ENCODE data around the gene OCRL. TPM values are rescaled to one million over a fixed set of nuclear protein-coding genes. Genes with fewer than 3 reads are reported as not detected.
A peak's percentile ranks its signal among the peaks of the same experiment; 100 is the strongest.

Gene OCRL
- total RNA-seq, 1 experiment from 2014 or later = 19.4 TPM

GRCh38 chrX:129523079-129523911 is 16.8 kb upstream of the OCRL start, which contains the start of gene SMARCA1:
TSS of gene SMARCA1 (minus strand) at chrX:129523490. CDS start at chrX:129523370, 120 bp downstream.
- Histone ChIP-seq H3K9me3 (ENCODE audit: low read length) (no peaks in the 10 kb centered on the region), H3F3A (ENCODE audit: low read length, unreplicated experiment) (peaks cover 4% of the 10 kb centered on the region), H3K27me3 (ENCODE audit: low read length) (no peaks in the 10 kb centered on the region), H3K36me3 (ENCODE audit: low read depth, low read length) (no peaks in the 10 kb centered on the region), H3K4me1 (ENCODE audit: insufficient read depth, low read length) (no peaks in the 10 kb centered on the region), H3K27ac (ENCODE audit: low read length) (peak within 1 kb of the TSS; percentile 29; the same call in 1 of the 2 replicates), H4K20me1 (ENCODE audit: low read length) (no peaks in the 10 kb centered on the region), H3K79me2 (ENCODE audit: low read length) (peaks cover 36% of the 10 kb centered on the region), H3K4me3 (ENCODE audit: low read length) (peak within 1 kb of the TSS; percentile 97), H3K9ac (ENCODE audit: low read length) (peak within 1 kb of the TSS; percentile 83), H2AFZ (ENCODE audit: low read length) (peak within 1 kb of the TSS; percentile 97), H3K4me2 (ENCODE audit: low read length) (peak within 1 kb of the TSS; percentile 89), H3K9me2 (replicated peaks; ENCODE audit: low read length) (no peaks in the 10 kb centered on the region)
- ATAC-seq (peak; percentile 47), DNase-seq (peak; percentile 12)
- no TSS peak for BruUV-seq (replicated peaks)
- TF ChIP-seq EZH2 (IDR thresholded peaks at IDR 0.05; ENCODE audit: low read length, unreplicated experiment) = no peak
- TF ChIP-seq EZH2phosphoT487 (IDR thresholded peaks at IDR 0.05; ENCODE audit: borderline replicate concordance, low read length) = no peak
- TF ChIP-seq, protein P1, sequence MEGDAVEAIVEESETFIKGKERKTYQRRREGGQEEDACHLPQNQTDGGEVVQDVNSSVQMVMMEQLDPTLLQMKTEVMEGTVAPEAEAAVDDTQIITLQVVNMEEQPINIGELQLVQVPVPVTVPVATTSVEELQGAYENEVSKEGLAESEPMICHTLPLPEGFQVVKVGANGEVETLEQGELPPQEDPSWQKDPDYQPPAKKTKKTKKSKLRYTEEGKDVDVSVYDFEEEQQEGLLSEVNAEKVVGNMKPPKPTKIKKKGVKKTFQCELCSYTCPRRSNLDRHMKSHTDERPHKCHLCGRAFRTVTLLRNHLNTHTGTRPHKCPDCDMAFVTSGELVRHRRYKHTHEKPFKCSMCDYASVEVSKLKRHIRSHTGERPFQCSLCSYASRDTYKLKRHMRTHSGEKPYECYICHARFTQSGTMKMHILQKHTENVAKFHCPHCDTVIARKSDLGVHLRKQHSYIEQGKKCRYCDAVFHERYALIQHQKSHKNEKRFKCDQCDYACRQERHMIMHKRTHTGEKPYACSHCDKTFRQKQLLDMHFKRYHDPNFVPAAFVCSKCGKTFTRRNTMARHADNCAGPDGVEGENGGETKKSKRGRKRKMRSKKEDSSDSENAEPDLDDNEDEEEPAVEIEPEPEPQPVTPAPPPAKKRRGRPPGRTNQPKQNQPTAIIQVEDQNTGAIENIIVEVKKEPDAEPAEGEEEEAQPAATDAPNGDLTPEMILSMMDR (conservative IDR thresholded peaks at IDR 0.05; ENCODE audit: low read depth, low read length) = no peak
- intact Hi-C loops (cut with micrococcal nuclease) = loop anchor here (2.0 kb wide), 1 partner anchor 18 kb away; the partner anchor contains the start of gene OCRL
- POLR2A ChIA-PET (ENCODE audit: unreplicated experiment) = no interaction called here
- CTCF ChIA-PET = no interaction called here

DNA sequence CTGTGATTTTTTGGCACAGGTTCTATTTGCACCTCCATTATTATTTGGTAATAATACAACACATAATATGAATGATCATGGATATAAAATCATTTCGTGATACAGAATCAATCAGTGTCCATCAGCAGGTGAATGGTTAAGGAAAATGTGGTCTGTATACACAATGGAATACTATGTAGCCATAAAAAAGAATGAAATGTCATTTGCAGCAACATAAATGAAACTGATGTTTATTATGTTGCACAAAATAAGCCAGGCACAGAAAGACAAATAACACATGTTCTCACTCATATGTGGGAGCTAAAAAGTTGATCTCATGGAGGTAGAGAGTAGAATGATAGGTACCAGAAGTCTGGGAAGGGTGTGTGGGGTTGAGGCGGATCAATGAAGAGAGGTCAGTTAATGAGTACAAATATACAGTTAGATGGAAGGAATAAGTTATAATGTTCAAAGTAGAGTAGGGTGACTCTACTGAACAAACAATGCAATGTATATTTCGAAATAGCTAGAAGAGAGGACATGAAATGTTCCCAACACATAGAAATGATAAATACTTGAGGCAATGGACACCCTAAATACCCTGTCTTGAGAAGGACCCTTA is 15.7 kb upstream of the OCRL start:
- ATAC-seq (no peak), DNase-seq (no peak)
- H3K9me2 ChIP-seq (replicated peaks; ENCODE audit: low read length) = no peaks in the 10 kb centered on the region
- H4K20me1 ChIP-seq (ENCODE audit: low read length) = no peaks in the 10 kb centered on the region
- CTCF ChIA-PET = no interaction called here
- no peaks in the 10 kb centered on the region for H3K27me3 ChIP-seq (ENCODE audit: low read length)
- POLR2A ChIA-PET (ENCODE audit: unreplicated experiment) = no interaction called here
- no peaks in the 10 kb centered on the region for H3K36me3 ChIP-seq (ENCODE audit: low read depth, low read length)
- BruUV-seq (replicated peaks) = no TSS peak
- no peaks in the 10 kb centered on the region for H3K9me3 ChIP-seq (ENCODE audit: low read length)
- H3K27ac ChIP-seq (ENCODE audit: low read length) = no peak overlapping the region
- H3K9ac ChIP-seq (ENCODE audit: low read length) = no peak overlapping the region
- peaks cover 4% of the 10 kb centered on the region for H3F3A ChIP-seq (ENCODE audit: low read length, unreplicated experiment)
- H3K79me2 ChIP-seq (ENCODE audit: low read length) = peaks cover 28% of the 10 kb centered on the region
- intact Hi-C loops (cut with micrococcal nuclease) = loop anchor here (2.0 kb wide), 1 partner anchor 32 kb away; no protein-coding TSS in a partner anchor
- no peak overlapping the region; the same call in 1 of the 2 replicates for H3K4me3 ChIP-seq (ENCODE audit: low read length)
- no peak overlapping the region for H2AFZ ChIP-seq (ENCODE audit: low read length)
- peak overlapping the region; percentile 89; the same call in 1 of the 2 replicates for H3K4me2 ChIP-seq (ENCODE audit: low read length)
- no peak for TF ChIP-seq EZH2phosphoT487 (IDR thresholded peaks at IDR 0.05; ENCODE audit: borderline replicate concordance, low read length)
- TF ChIP-seq, protein P1 (conservative IDR thresholded peaks at IDR 0.05; ENCODE audit: low read depth, low read length) = no peak
- no peak for TF ChIP-seq EZH2 (IDR thresholded peaks at IDR 0.05; ENCODE audit: low read length, unreplicated experiment)
- H3K4me1 ChIP-seq (ENCODE audit: insufficient read depth, low read length) = no peaks in the 10 kb centered on the region
